Effector memory CD4-positive, alpha-beta T cell (primary cell): ENCODE results near the gene CORO2B.
A peak's percentile ranks its signal among the peaks of the same experiment; 100 is the strongest.

Experiments used
- DNase-seq, 3 donors: peaks; one replicate each; pipeline ENCODE4 v3.0.0-alpha.2; 2020
- H3K27ac ChIP-seq: 2 replicates; pipeline ENCODE4 v1.7.0; 2013; ENCODE audit warnings: mild to moderate bottlenecking, low read length, moderate library complexity; ENCODE audit not compliant: insufficient read depth, poor library complexity, severe bottlenecking
- H3K27me3 ChIP-seq: replicated peaks from 2 replicates; pipeline ENCODE4 v1.7.0; 2013; ENCODE audit warnings: mild to moderate bottlenecking, low read length; ENCODE audit not compliant: insufficient read depth, control insufficient read depth, poor library complexity, severe bottlenecking
- H3K36me3 ChIP-seq: 2 replicates; pipeline ENCODE4 v1.7.0; 2013; ENCODE audit warnings: mild to moderate bottlenecking, low read length, moderate library complexity; ENCODE audit not compliant: control insufficient read depth, insufficient read depth
- H3K4me1 ChIP-seq: 2 replicates; pipeline ENCODE4 v1.7.0; 2013; ENCODE audit warnings: low read length, mild to moderate bottlenecking; ENCODE audit not compliant: control insufficient read depth, insufficient read depth, poor library complexity, severe bottlenecking
- H3K4me3 ChIP-seq: 2 replicates; pipeline ENCODE4 v1.7.0; 2013; ENCODE audit warnings: low read length, low read depth, mild to moderate bottlenecking; ENCODE audit not compliant: insufficient read depth, poor library complexity, severe bottlenecking
- H3K9me3 ChIP-seq: 2 replicates; pipeline ENCODE4 v1.7.0; 2013; ENCODE audit warnings: mild to moderate bottlenecking, low read length, moderate library complexity; ENCODE audit not compliant: control insufficient read depth

The CORO2B gene

DNA sequence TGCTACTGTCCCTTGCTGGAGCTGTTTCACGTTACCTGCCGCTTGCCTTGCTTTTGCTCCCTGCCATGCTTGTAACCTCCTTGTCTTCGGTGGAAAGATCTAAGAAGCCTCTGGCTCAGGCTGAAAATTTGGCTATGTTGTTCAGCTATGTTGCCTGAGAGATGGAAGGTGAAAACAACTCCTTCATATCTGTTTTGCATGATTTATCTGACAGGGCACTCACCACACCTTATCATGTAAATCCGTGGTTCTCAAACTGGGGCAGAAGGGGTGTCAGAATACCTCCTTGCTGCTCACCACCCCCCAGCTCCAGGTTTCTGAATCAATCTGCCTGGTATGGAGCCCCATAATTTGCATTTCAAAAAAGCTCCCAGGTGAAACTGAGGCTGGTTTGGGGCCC lies 6.5 kb upstream of the CORO2B start:
- no peak overlapping the region for H3K27ac ChIP-seq
- H3K27me3 ChIP-seq, result peaks cover 22% of the 10 kb centered on the region
- no peak for DNase-seq
- no peaks in the 10 kb centered on the region for H3K4me1 ChIP-seq
- no peaks in the 10 kb centered on the region for H3K36me3 ChIP-seq
- no peak overlapping the region for H3K4me3 ChIP-seq
- H3K9me3 ChIP-seq, result no peaks in the 10 kb centered on the region

DNA sequence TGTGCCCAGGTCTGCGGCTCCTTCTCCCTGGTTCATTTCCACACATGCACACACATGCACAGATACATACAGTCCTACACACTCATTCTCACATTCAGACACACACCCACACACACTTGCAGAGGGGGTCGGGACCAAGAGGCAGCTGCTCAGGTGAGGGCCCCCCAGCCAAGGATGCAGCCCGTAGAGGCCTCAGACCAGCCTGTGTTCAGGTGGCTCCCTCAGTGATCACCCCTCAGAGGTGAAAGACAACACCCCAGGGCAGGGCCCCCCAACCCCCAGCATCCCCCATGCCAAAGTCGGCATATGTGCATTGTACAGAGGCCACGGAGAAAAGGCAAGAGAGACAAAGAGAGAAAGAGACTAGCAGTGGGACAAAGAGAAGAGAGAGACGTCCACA lies 5.9 kb upstream of the CORO2B start:
- Histone ChIP-seq H3K36me3 (no peaks in the 10 kb centered on the region), H3K4me1 (peaks cover 3% of the 10 kb centered on the region), H3K9me3 (no peaks in the 10 kb centered on the region), H3K27me3 (peaks cover 25% of the 10 kb centered on the region), H3K4me3 (no peak overlapping the region), H3K27ac (no peak overlapping the region)
- no peak for DNase-seq

DNA sequence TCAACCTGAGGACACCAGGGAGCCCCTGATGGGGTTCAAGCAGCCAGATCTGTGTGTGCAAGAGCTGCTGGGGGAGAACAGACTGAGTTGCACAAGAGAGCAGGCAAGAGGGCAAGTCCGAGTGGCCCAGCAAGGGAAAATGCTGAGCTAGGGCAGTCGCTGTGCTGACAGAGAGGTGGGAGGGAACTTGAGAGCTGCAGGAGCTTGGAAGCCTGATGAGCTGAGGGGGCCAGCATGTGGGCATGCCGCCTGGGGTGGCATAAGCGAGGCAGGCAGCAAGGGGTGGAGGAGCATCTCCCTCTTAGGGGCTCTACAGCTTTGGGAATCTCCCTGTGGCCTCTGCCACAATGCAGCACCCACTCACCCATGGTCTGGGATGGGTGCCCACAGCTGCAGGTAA lies 4.7 kb upstream of the CORO2B start:
- peaks cover 29% of the 10 kb centered on the region for H3K27me3 ChIP-seq

DNA sequence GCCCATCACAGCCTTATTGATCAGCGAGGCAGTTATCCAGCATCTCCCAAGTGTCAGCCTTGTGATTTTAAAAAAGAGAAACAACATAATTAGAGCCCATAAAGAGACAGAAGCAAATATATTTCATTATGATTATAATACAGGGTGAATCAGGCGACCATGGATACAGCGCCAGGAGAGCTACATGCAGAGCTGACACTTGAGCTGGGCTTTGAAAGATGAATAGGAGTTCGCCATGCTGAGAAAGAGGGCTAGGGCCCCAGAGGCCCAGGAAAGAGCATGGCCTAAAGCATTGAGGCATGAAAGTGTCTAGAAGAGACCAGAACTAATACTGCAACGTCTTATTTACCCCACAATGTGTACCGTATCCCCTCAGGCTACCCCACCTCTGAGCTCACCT lies 4.2 kb upstream of the CORO2B start:
- DNase-seq, result no peak
- Histone ChIP-seq H3K36me3 (no peaks in the 10 kb centered on the region), H3K4me1 (peaks cover 5% of the 10 kb centered on the region), H3K4me3 (no peak overlapping the region), H3K9me3 (no peaks in the 10 kb centered on the region), H3K27ac (no peak overlapping the region), H3K27me3 (peaks cover 34% of the 10 kb centered on the region)

More for the DNA sequence above, 4.7 kb upstream of the CORO2B start:
- Histone ChIP-seq H3K9me3 (no peaks in the 10 kb centered on the region), H3K4me1 (peaks cover 5% of the 10 kb centered on the region), H3K4me3 (no peak overlapping the region), H3K36me3 (no peaks in the 10 kb centered on the region), H3K27ac (no peak overlapping the region)
- DNase-seq, result no peak

DNA sequence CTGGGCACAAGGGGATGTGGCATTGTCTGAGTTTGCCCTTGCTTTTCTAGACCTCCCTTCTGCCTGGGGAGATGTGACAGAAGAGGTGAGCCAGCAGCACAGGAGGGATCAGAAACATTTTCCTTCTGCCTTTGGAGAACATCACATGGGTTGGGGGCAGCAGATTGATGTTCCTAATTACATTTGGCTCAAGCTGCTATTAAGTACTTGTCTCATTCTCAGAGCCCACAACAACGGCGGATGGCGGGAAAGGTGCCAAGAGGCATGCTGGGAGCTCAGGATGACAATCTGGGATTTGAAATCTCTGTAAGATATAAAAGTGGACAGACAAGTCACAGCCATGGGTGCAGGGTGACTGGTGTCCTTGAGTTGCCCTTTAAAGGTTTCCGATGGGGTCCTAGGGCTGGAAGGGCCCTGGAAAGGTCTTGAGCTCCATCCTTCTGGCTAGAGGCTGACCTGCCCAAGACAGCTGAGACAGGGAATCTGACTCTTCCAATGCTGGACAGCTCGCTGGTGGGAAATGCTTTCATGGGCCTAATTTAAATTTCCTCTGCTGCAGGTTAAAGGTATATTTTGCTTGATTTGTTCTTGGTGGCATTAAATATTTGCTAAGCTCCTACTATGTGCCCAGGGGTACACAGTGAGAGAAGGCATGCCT lies 2.4 kb upstream of the CORO2B start:
- Histone ChIP-seq H3K9me3 (no peaks in the 10 kb centered on the region), H3K27me3 (peaks cover 39% of the 10 kb centered on the region), H3K4me3 (no peak overlapping the region), H3K27ac (no peak overlapping the region), H3K36me3 (no peaks in the 10 kb centered on the region), H3K4me1 (peaks cover 5% of the 10 kb centered on the region)
- DNase-seq, result no peak

DNA sequence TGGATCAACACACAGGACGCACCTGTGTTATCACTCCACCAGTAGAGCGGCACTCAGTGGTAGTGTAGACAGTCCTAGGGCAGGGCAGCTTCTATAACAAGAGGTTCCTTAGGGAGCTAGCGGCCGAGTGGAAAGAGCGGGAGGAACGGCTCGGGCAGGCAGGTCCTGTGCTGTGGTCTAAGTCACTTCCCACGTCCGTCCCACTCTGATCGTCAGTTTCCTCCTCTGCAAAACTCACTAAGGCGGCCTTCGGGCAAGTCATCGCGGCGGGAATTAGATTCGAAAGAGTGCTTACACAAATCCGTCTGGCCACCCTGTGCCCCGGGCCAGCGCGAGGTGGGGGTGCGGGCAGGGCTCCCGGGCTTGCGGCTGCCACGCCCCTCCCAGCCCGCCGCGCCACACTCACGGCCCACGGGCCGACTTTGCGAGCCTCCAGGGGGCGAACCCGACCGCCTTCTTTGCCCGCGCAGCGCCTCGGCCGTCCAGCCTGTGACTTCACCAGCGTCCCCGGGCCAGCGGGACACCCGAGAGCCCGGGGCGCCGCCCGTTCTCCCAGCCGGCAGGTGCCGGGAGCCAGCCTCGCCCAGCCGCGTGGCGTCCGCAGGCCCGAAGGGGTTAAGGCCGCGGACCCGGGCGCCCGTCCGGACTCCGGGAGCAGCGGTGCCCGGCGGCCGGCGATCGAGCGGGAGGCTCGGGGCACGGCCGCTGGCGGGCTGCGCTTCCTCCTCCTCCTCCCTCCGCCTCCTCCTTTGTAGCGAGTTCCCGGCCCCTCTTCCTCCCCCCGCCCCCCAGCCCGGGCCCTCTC lies 416 bp upstream of the CORO2B start:
- Histone ChIP-seq H3K27me3 (peaks cover 32% of the 10 kb centered on the region), H3K4me1 (peaks cover 5% of the 10 kb centered on the region), H3K27ac (no peak overlapping the region), H3K9me3 (no peaks in the 10 kb centered on the region), H3K4me3 (peak overlapping the region; percentile 52), H3K36me3 (no peaks in the 10 kb centered on the region)
- DNase-seq, result no peak

DNA sequence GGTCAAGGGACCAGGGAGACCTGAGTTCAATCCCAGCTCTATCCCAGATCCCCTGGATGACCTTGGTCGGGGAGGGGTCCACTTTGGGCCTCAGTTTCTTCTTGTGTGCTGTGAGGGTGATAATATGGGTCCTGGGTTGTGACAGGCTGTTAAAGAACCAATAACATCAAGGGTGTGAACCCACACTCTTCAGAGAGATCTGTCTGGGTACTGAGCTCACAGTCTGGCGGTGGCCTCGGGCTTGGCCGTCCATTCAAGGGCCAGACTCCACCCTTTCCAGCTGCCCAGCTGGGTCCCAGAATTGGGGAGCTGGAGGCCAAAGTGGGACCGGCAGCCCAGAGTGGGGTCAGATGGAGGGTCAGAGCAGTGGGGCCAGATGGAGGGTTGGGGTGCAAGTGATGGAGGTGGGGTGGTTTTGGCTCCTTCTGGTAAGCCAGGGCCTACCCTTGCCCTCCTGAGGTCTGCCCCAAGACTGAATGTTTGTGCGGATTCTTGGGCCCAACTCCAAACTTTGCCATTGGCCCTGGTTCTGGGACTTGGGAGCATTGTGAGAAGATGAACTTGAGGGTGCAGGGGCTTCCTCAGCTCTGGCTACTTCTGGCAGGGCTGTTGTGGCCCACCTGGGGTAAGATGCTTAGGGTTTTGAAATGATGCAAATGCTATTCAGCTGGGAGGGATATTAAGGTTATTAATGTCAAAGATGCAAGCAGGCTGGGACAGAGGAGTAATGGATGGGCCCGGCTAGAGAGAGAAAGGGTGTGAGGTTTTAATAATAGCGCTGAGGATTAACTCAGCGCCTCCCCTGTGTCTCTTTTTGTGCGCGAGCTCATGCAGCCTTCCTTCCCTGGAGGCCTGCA lies 1.5 kb downstream of the CORO2B start:
- no peak overlapping the region for H3K4me3 ChIP-seq
- no peak for DNase-seq
- no peaks in the 10 kb centered on the region for H3K36me3 ChIP-seq
- peaks cover 27% of the 10 kb centered on the region for H3K27me3 ChIP-seq
- H3K27ac ChIP-seq, result no peak overlapping the region
- no peaks in the 10 kb centered on the region for H3K9me3 ChIP-seq
- peaks cover 5% of the 10 kb centered on the region for H3K4me1 ChIP-seq

DNA sequence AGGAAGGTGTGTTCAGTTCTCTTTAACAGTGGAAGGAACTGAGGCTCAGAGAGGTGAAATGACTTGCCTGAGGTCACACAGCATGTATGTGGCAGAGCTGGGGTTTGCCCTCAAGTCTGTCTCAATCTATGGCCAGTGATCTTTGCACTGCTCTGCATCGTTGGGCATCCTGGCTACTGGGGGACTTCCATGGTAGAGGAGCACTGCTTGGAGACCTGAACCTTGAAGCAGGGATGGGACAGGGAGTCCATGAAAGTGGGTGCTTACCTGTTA lies 2.0 kb downstream of the CORO2B start:
- H3K27me3 ChIP-seq, result peaks cover 27% of the 10 kb centered on the region
- no peaks in the 10 kb centered on the region for H3K9me3 ChIP-seq
- H3K4me1 ChIP-seq, result peaks cover 5% of the 10 kb centered on the region
- H3K27ac ChIP-seq, result no peak overlapping the region
- no peak for DNase-seq
- no peaks in the 10 kb centered on the region for H3K36me3 ChIP-seq
- no peak overlapping the region for H3K4me3 ChIP-seq

DNA sequence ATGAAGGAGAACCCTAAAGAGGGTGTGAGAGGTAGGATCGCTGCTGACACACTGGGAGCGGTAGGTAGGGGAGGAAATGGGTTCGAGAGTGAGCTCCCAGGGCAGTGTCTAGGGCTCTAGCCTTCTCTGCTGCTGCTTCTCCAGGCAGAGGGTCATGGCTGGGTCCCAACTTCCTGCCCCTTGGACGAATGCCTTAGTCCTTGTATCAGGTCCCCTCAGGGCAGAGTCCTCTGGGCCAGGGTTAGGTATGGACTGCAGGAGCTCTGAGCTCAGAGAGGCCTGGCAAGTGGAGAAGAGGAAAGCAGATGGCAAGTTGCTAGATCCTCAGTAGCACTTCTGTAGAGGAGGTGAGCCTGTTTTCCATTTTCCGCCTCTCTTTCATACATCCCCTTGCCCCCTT lies 2.9 kb downstream of the CORO2B start:
- Histone ChIP-seq H3K27me3 (peaks cover 19% of the 10 kb centered on the region), H3K27ac (no peak overlapping the region), H3K36me3 (no peaks in the 10 kb centered on the region), H3K9me3 (no peaks in the 10 kb centered on the region), H3K4me3 (no peak overlapping the region), H3K4me1 (peaks cover 5% of the 10 kb centered on the region)
- no peak for DNase-seq

DNA sequence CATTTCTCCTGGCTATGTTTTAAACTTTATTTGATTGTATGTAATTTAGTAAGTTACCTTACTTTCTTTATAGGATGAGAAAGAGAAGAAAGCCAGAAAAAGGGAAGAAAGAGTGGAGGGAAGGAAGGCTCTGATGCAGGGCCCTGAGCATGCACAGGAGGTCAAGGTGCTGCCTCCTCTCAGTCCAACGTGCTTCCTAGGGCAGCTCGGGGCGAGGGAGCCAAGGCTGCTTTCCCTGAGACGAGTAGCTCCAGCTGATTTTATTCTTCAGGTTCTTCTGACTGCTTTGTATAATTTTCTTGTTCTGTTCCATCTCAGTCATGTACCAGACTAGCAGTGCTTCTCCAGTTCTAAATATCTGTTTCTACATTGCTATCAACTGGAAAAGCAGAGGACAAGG lies 3.4 kb downstream of the CORO2B start:
- Histone ChIP-seq H3K27ac (no peak overlapping the region), H3K36me3 (no peaks in the 10 kb centered on the region), H3K27me3 (peaks cover 18% of the 10 kb centered on the region), H3K9me3 (no peaks in the 10 kb centered on the region), H3K4me3 (no peak overlapping the region), H3K4me1 (peaks cover 5% of the 10 kb centered on the region)
- no peak for DNase-seq
